Testis (tissue), 2 donors: Measurements from ENCODE around the gene RPA3.

Experiments used
- POLR2A ChIP-seq: fragments of 450-650 bp; IDR thresholded peaks from one replicate; pipeline ENCODE4 v1.6.1; 2017; ENCODE audit warnings: antibody characterized with exemption, mild to moderate bottlenecking, moderate library complexity
- TF ChIP-seq, protein P1 (sequence below), 3 experiments: fragments of 450-650 bp in 2 of 3; fragments of 200-600 bp in 1 of 3; sonication (generic) in 1 of 3; IDR thresholded peaks; one replicate each; pipeline ENCODE4 v1.5.1; 2016 to 2019; ENCODE audit warnings: antibody characterized with exemption in 3 of 3, mild to moderate bottlenecking in 2 of 3, moderate library complexity in 1 of 3

DNA sequence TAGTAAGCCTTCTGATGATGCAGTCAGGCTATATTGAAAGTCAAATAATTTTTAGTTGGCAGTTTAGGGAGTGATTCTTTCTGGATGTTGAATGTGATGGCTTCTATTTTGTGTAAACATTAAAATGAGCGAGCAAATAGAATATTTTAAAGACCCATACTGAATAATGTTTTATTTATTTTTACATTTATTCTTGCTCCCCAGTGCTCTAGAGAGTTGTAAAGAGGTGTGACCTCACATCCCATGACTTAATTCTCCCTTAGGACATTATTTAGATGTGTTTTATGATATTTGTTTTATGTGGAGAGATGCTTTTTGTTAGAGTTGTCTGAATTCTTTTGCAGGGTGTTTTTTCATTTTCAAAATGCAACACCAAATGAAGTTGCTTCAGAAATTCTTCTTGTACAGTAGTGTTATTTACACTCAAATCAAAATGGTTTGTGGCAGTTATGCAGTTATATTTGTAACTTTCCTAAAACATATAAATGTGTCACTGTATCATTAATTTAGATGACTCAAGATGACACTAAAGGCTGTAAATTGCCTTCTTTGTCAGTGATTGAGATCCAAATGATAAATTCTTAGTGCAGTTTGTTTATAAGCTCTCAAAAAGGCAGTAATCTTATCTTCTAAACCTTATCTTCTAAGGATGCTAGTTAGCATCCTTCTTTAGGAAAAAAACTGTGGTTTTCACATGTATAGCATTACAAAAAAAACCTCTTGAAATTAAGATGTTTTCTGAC lies 65.4 kb downstream of the RPA3 start:
- TF ChIP-seq, protein P1, sequence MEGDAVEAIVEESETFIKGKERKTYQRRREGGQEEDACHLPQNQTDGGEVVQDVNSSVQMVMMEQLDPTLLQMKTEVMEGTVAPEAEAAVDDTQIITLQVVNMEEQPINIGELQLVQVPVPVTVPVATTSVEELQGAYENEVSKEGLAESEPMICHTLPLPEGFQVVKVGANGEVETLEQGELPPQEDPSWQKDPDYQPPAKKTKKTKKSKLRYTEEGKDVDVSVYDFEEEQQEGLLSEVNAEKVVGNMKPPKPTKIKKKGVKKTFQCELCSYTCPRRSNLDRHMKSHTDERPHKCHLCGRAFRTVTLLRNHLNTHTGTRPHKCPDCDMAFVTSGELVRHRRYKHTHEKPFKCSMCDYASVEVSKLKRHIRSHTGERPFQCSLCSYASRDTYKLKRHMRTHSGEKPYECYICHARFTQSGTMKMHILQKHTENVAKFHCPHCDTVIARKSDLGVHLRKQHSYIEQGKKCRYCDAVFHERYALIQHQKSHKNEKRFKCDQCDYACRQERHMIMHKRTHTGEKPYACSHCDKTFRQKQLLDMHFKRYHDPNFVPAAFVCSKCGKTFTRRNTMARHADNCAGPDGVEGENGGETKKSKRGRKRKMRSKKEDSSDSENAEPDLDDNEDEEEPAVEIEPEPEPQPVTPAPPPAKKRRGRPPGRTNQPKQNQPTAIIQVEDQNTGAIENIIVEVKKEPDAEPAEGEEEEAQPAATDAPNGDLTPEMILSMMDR (IDR thresholded peaks at IDR 0.05), result no peak
- no peak for TF ChIP-seq POLR2A
